ENCODE results near the gene BNC1. TPM values are rescaled to one million over a fixed set of nuclear protein-coding genes. Genes with fewer than 3 reads are reported as not detected.

Gene BNC1
- total RNA-seq, 2 donors from 2014 or later, result 0.26 TPM; not detected in 1

- Histone ChIP-seq H3K4me1 (no peaks in the 10 kb centered on the region), H3K27me3 (no peaks in the 10 kb centered on the region), H3K36me3 (replicated peaks in 1 of 2; ENCODE audit: insufficient read depth in 1 of 2, low read depth in 2 of 2) (no peaks in the 10 kb centered on the region), H3K9me3 (no peaks in the 10 kb centered on the region), H3K4me3 (no peak overlapping the region), H3K27ac (no peak overlapping the region)
- intact Hi-C loops (cut with DNase I), result no loop called here
- WGBS, 2 donors, result 83 to 89% methylated on average over 1 of the region's 1 CpG
- ATAC-seq, result no peak
- TF ChIP-seq CTCF (IDR thresholded peaks at IDR 0.05) (no peak), POLR2A (IDR thresholded peaks at IDR 0.05) (no peak)
- no peak for DNase-seq
Measured at GRCh38 chr15:83219026-83219425, 65.4 kb downstream of the BNC1 start.

GRCh38 chr15:83215306-83215705, 69.2 kb downstream of the BNC1 start:
- ATAC-seq, result no peak

DNA sequence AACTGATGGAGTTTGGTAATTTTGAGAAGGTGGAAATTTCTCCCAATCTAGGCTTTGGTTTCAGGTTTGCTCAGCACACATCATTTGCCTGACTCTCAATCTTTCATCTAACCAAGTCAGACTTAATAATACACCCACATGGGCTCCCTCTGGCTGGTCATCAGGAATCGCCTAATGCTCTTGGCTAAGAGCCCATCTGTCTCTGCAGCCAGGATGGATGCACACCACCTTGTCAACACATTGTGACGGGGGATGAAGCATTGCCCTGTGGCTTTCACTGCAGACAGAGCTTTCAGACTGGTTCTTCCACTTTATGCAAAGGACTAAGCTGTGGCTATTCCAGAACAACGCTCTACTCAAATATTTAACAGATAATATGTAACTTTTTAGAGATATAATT, 73.8 kb downstream of the BNC1 start:
- Histone ChIP-seq H3K27me3 (no peaks in the 10 kb centered on the region), H3K27ac (no peak overlapping the region), H3K9me3 (no peaks in the 10 kb centered on the region), H3K4me1 (peaks cover 13% of the 10 kb centered on the region), H3K4me3 (no peak overlapping the region), H3K36me3 (replicated peaks in 1 of 2; ENCODE audit: insufficient read depth in 1 of 2, low read depth in 2 of 2) (no peaks in the 10 kb centered on the region)
- WGBS, 2 donors, result 11 to 24% methylated on average over 3 of the region's 3 CpGs
- intact Hi-C loops (cut with DNase I), result no loop called here
- ATAC-seq (peak; percentile 22), DNase-seq (peak; percentile 16 to 56 (median 54))
- no peak for TF ChIP-seq CTCF (IDR thresholded peaks at IDR 0.05)
- TF ChIP-seq POLR2A (IDR thresholded peaks at IDR 0.05), result no peak

More at GRCh38 chr15:83215306-83215705, 69.2 kb downstream of the BNC1 start:
- no peak for DNase-seq
- Histone ChIP-seq H3K9me3 (no peaks in the 10 kb centered on the region), H3K4me3 (no peak overlapping the region), H3K4me1 (no peaks in the 10 kb centered on the region), H3K36me3 (replicated peaks in 1 of 2; ENCODE audit: insufficient read depth in 1 of 2, low read depth in 2 of 2) (no peaks in the 10 kb centered on the region), H3K27me3 (no peaks in the 10 kb centered on the region), H3K27ac (no peak overlapping the region)
- intact Hi-C loops (cut with DNase I), result no loop called here
- WGBS, 2 donors, result 94 to 96% methylated on average over 2 of the region's 2 CpGs
- TF ChIP-seq POLR2A (IDR thresholded peaks at IDR 0.05), result no peak
- no peak for TF ChIP-seq CTCF (IDR thresholded peaks at IDR 0.05)

GRCh38 chr15:83209333-83209732, 75.1 kb downstream of the BNC1 start:
- intact Hi-C loops (cut with DNase I), result no loop called here
- H3K4me3 ChIP-seq, result no peak overlapping the region
- peaks cover 21% of the 10 kb centered on the region for H3K4me1 ChIP-seq
- DNase-seq (no peak), ATAC-seq (no peak)
- 64 to 76% methylated on average over 5 of the region's 5 CpGs for WGBS, 2 donors
- no peak overlapping the region for H3K27ac ChIP-seq
- H3K9me3 ChIP-seq, result no peaks in the 10 kb centered on the region
- TF ChIP-seq CTCF (IDR thresholded peaks at IDR 0.05) (no peak), POLR2A (IDR thresholded peaks at IDR 0.05) (no peak)
- H3K36me3 ChIP-seq (replicated peaks in 1 of 2; ENCODE audit: insufficient read depth in 1 of 2, low read depth in 2 of 2), result no peaks in the 10 kb centered on the region
- H3K27me3 ChIP-seq, result no peaks in the 10 kb centered on the region

DNA sequence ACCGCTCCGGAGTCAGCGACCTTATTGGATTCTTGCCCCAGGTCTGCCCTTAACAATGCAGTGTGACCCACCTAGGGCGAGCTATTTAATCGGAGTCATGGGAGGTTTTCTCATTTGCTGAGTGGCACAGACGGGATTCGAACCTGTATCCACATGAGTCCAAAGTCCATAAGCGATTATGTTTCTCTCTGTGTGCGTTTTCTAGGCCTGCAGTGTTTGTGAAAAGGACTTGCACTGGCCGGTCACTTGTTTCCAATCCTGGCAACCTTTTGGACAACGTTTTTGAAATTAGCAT, 76.2 kb downstream of the BNC1 start:
- Histone ChIP-seq H3K27me3 (no peaks in the 10 kb centered on the region), H3K27ac (peak overlapping the region in 3 of 4 donors; percentile 76 to 87 (median 84)), H3K36me3 (replicated peaks in 1 of 2; ENCODE audit: insufficient read depth in 1 of 2, low read depth in 2 of 2) (no peaks in the 10 kb centered on the region), H3K4me1 (peaks cover 21% of the 10 kb centered on the region), H3K9me3 (no peaks in the 10 kb centered on the region), H3K4me3 (peak overlapping the region in 1 of 2 donors; percentile 44)
- TF ChIP-seq CTCF (IDR thresholded peaks at IDR 0.05), result no peak
- no peak for TF ChIP-seq POLR2A (IDR thresholded peaks at IDR 0.05)
- WGBS, 2 donors, result 11 to 20% methylated on average over 8 to 11 of the region's 11 CpGs
- DNase-seq, result no peak
- intact Hi-C loops (cut with DNase I), result no loop called here
- ATAC-seq, result no peak
